ENCODE results near the gene NLRP10. TPM values are rescaled to one million over a fixed set of nuclear protein-coding genes. Genes with fewer than 3 reads are reported as not detected.
A peak's percentile ranks its signal among the peaks of the same experiment; 100 is the strongest.

NLRP10 gene, protein sequence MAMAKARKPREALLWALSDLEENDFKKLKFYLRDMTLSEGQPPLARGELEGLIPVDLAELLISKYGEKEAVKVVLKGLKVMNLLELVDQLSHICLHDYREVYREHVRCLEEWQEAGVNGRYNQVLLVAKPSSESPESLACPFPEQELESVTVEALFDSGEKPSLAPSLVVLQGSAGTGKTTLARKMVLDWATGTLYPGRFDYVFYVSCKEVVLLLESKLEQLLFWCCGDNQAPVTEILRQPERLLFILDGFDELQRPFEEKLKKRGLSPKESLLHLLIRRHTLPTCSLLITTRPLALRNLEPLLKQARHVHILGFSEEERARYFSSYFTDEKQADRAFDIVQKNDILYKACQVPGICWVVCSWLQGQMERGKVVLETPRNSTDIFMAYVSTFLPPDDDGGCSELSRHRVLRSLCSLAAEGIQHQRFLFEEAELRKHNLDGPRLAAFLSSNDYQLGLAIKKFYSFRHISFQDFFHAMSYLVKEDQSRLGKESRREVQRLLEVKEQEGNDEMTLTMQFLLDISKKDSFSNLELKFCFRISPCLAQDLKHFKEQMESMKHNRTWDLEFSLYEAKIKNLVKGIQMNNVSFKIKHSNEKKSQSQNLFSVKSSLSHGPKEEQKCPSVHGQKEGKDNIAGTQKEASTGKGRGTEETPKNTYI
- not detected for total RNA-seq
- polyA plus RNA-seq = not detected
- 0 reads per million in 6 experiments for total RNA-seq

DNA sequence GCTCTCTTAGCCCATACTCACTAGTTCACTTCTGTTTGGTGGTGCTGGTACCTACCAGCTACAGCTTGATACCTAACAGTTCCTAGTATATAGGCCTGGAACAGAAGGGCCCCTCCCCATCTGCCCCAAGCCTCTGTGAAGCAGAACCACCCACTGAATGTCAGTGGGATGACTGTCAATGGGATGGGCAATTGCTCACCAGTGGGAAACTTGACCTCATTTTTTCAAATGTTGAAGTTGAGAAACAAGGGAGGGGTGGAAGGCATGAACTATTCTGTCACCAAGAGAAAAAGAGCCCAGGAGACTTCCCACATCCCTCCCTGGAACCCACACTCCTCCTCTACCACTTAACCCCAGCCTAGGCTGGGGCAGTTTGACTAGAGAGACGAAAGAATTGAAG is at the start of gene NLRP10:
TSS of gene NLRP10 (minus strand) at position 62 of the 400 bp plus-strand sequence. CDS start 1,952 bp downstream, outside the sequence.
- POLR2A ChIA-PET = no interaction called here

DNA sequence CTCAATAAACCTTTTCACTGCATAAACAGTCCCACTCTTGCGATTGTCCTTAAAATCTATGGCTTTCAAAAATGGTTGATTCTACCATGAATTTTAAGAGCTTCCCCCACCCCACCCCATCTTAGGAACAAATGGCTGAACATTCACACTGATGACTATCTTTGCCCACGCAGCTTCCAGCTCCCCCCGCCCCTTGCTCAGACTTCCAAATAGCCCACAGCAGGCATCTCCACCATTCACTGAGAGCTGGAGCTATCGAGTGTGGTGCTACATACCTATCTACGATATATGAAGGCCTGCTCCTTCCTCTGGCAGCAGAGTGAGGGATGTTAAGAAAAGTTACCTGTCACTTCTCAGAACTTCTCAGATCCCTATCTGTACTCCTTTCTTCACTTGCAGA is 48.6 kb upstream of the NLRP10 start:
- no peaks in the 10 kb centered on the region for H3K9me3 Mint-ChIP-seq
- H3K27me3 Mint-ChIP-seq = peaks cover 28 to 84% (median 38%) of the 10 kb centered on the region in 5 donors
- DNase-seq = no peak
- POLR2A ChIA-PET = no interaction called here
- H3K4me3 Mint-ChIP-seq = no peak overlapping the region
- H3K27ac Mint-ChIP-seq = peak overlapping the region in 1 of 10 donors; percentile 60
- ATAC-seq = no peak
- H3K36me3 Mint-ChIP-seq = no peaks in the 10 kb centered on the region
- peaks cover 4 to 7% (median 6%) of the 10 kb centered on the region in 4 donors for H3K4me1 Mint-ChIP-seq

More for the DNA sequence above, at the start of gene NLRP10:
- DNase-seq (no peak), ATAC-seq (no peak)
- no peaks in the 10 kb centered on the region for H3K36me3 Mint-ChIP-seq
- H3K4me1 Mint-ChIP-seq = no peaks in the 10 kb centered on the region
- H3K27me3 Mint-ChIP-seq = peaks cover 14 to 42% (median 24%) of the 10 kb centered on the region in 5 donors
- no peaks in the 10 kb centered on the region for H3K9me3 Mint-ChIP-seq
- no peak within 1 kb of the TSS for H3K4me3 Mint-ChIP-seq
- no peak within 1 kb of the TSS for H3K27ac Mint-ChIP-seq

DNA sequence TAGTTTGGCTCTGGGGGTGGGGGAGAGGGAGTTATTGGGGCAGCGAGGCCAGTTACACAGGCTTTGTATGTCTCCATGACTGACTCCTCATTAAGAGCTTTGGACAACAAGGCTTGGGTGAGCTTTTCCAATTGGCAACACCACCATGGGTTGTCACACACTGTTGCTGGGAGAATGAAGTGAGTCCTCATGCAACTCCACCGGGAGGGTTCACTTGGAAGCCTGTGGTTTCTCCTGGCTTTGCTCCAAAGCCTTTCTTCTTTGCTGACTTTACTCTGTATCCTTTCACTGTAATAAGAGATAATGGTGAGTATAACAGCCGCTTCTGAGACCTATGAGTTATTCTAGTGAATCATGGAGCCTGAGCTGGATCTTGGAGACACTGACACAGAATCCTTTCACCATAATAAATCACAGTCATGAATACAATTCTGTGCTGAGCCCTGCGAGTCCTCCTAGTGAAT is 46.8 kb upstream of the NLRP10 start:
- Mint-ChIP-seq H3K27me3 (peaks cover 21 to 65% (median 27%) of the 10 kb centered on the region in 5 donors), H3K36me3 (no peaks in the 10 kb centered on the region), H3K27ac (no peak overlapping the region), H3K4me1 (no peaks in the 10 kb centered on the region), H3K4me3 (no peak overlapping the region), H3K9me3 (no peaks in the 10 kb centered on the region)
- POLR2A ChIA-PET = no interaction called here
- no peak for DNase-seq
- no peak for ATAC-seq

DNA sequence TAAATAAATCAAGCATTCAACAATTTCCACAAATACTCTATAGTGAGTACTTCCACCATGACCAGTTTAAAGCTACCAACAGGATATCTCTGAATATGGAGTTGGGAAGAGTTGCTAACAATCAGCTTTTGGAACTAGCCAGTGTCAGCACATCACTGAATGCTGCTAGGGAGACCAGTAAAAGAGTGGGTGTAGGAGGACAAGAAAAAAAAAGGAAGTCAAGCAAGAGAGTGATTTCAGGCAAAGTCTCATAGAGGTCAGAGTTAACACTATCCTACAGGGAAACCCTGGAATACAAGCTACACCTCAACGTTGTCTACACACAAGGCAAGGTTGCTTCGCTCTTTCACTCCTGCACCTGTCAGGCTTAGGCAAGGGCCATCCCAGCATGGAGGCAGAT is 46.1 kb upstream of the NLRP10 start:
- DNase-seq = no peak
- Mint-ChIP-seq H3K27me3 (peaks cover 18 to 59% (median 24%) of the 10 kb centered on the region in 5 donors), H3K9me3 (no peaks in the 10 kb centered on the region), H3K27ac (no peak overlapping the region), H3K4me3 (no peak overlapping the region), H3K36me3 (no peaks in the 10 kb centered on the region), H3K4me1 (no peaks in the 10 kb centered on the region)
- POLR2A ChIA-PET = no interaction called here
- no peak for ATAC-seq

DNA sequence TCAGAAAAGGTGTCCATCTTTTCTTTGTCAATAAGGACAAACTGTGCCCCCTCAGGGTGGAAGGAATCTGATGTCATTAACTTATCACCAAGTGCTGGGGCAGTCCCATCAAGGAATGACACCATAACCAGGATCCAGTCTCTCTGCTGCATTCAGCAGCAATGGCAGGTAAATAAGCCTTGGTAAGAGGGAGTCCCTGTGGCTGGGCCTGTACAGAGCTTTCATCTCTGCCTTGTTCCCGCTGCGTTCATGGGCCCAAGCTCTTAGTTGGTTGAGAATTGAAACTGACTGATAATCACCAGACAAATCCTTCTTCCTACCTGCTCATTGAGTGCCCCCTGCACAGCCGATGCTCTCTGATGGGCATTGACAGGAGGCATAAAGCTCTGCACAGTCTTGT is 44.6 kb upstream of the NLRP10 start:
- no peak for DNase-seq
- no peak overlapping the region for H3K27ac Mint-ChIP-seq
- POLR2A ChIA-PET = no interaction called here

DNA sequence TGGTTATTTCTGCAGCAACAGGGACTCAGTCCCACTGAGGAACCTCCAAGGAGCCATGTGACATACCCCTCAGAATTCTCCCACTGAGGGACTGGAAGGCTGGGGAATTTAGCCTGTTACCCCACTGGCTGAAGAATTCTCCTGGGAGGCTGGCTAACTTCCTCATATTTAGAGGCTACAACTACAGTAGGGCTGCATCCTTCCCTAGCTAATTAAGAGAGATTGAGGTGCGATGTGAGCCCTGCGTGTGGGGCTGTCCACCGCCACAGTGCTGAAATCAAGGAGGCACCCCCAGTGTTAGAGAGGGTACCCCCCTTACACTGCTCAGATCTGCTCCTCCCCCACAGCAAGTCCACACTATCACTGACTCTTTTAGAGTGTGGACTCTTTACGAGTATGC is 43.0 kb upstream of the NLRP10 start:
- ATAC-seq (no peak), DNase-seq (no peak)
- no peak overlapping the region for H3K4me3 Mint-ChIP-seq
- H3K27me3 Mint-ChIP-seq = peaks cover 8 to 32% (median 11%) of the 10 kb centered on the region in 5 donors
- H3K36me3 Mint-ChIP-seq = no peaks in the 10 kb centered on the region
- H3K4me1 Mint-ChIP-seq = peaks cover 0 to 2% (median 0%) of the 10 kb centered on the region in 4 donors
- peaks cover 0 to 2% (median 0%) of the 10 kb centered on the region in 9 donors for H3K9me3 Mint-ChIP-seq
- POLR2A ChIA-PET = no interaction called here
- no peak overlapping the region for H3K27ac Mint-ChIP-seq

More for the DNA sequence above, 44.6 kb upstream of the NLRP10 start:
- H3K9me3 Mint-ChIP-seq = no peaks in the 10 kb centered on the region
- H3K36me3 Mint-ChIP-seq = no peaks in the 10 kb centered on the region
- ATAC-seq = no peak
- H3K4me1 Mint-ChIP-seq = no peaks in the 10 kb centered on the region
- H3K27me3 Mint-ChIP-seq = peaks cover 13 to 44% (median 16%) of the 10 kb centered on the region in 5 donors
- H3K4me3 Mint-ChIP-seq = no peak overlapping the region

DNA sequence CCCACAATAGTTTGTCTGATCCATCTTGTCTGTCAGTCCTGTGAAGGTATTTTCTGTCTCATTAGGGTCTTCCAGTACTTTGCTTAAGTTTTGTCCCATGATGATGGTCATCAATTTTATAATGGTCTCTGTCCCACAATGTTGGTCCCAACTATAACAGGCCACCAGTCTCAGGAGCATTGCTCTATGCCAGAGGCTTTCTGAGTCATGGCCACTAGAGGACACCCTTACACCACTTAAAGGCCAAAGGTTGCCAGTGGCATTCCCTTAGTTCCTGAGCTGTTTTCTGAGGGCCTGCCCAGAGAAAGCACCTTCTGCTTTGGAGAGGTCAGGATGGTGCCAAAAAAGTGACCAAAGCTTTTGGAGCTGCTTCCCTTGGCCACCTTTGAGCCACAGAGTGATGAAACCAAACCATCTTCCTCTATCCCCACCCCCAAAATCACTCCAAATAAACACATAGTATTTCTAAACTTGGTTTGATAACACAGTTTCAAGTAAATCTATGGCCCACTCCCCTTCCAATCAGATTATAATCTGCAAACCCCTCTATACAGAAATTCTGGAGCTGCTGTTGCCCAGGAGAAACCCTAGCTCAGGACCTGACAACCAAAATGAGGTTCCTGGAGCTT is 41.2 kb upstream of the NLRP10 start:
- DNase-seq (peak in 6 of 10 donors; percentile 14 to 31 (median 29)), ATAC-seq (peak; percentile 54 to 78)
- POLR2A ChIA-PET = no interaction called here

DNA sequence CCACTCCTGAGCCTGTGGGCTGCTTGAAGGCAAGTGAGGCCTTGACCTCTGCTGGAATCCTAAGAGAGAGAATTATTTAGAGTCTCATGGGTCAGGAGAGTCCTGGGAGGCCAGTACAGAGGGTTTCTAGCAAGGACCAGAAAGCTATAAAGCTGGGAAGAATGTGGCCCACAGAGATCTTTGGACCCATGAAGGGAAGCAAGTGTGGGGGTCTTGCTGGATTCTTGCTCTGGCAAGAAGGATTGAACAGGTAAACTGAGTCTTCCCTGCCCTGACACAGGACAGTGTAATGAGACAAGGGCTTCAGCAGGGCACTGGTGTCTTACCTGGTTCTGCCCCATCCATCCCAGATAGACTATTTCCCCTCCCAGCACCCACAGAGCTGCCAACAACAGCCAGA is 40.3 kb upstream of the NLRP10 start:
- H3K36me3 Mint-ChIP-seq = peaks cover 0 to 5% (median 3%) of the 10 kb centered on the region in 3 donors
- peaks cover 0 to 2% (median 0%) of the 10 kb centered on the region in 4 donors for H3K4me1 Mint-ChIP-seq
- H3K27ac Mint-ChIP-seq = no peak overlapping the region
- POLR2A ChIA-PET = no interaction called here
- no peak for ATAC-seq
- peaks cover 6 to 11% (median 6%) of the 10 kb centered on the region in 5 donors for H3K27me3 Mint-ChIP-seq
- no peak for DNase-seq
- H3K4me3 Mint-ChIP-seq = peak overlapping the region in 1 of 10 donors; percentile 19
- H3K9me3 Mint-ChIP-seq = peaks cover 0 to 2% (median 0%) of the 10 kb centered on the region in 9 donors

More for the DNA sequence above, 41.2 kb upstream of the NLRP10 start:
- Mint-ChIP-seq H3K36me3 (peaks cover 0 to 3% (median under 1%) of the 10 kb centered on the region in 3 donors), H3K27ac (no peak overlapping the region), H3K4me3 (no peak overlapping the region), H3K4me1 (peaks cover 0 to 2% (median 0%) of the 10 kb centered on the region in 4 donors), H3K9me3 (peaks cover 0 to 2% (median 0%) of the 10 kb centered on the region in 9 donors), H3K27me3 (peaks cover 6 to 18% (median 10%) of the 10 kb centered on the region in 5 donors)

DNA sequence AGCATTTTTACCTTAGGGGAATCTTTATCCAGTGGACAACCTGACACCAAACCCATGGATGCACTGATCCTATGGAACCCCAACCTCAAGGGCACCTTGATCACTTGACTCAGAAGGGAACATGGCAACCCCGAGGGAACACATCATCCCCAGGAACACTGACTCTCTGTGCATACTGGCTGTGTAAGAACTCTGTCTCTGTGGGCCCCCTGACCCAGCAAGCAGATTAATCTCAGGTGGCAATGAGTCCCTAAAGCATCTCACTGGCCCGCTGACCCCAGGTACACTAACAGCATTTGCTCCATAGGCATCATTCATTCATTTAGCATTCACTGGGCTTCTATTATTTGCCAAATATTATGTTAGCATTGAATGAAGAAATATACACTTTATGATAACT is 38.8 kb upstream of the NLRP10 start:
- peaks cover 0 to 2% (median 0%) of the 10 kb centered on the region in 4 donors for H3K4me1 Mint-ChIP-seq
- POLR2A ChIA-PET = no interaction called here
- H3K27me3 Mint-ChIP-seq = peaks cover 0 to 3% (median 0%) of the 10 kb centered on the region in 5 donors
- no peak for DNase-seq
- ATAC-seq = no peak
- H3K4me3 Mint-ChIP-seq = no peak overlapping the region
- H3K27ac Mint-ChIP-seq = no peak overlapping the region
- peaks cover 0 to 19% (median 3%) of the 10 kb centered on the region in 3 donors for H3K36me3 Mint-ChIP-seq
- peaks cover 0 to 2% (median 0%) of the 10 kb centered on the region in 9 donors for H3K9me3 Mint-ChIP-seq

DNA sequence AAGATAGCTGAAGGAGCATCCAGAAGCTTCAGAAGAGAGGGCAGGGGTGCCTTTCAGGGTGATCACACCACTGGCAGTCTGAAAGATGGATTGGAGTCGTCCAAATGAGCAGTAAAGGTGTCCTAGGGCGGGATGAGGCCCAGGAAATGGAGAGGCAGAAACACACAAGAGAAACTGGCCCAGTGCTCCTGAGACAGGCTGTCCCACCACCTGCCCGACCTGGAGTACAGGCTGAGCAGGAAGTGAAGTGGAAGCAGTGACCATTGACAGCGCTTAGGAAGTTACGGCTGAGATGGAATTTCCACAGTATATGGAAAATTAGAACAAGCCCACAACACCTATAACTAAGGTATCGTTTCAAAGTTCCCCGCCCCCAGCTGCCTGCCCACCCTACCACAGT is 37.9 kb upstream of the NLRP10 start:
- DNase-seq (no peak), ATAC-seq (no peak)
- Mint-ChIP-seq H3K27ac (peak overlapping the region in 3 of 10 donors; percentile 31 to 68 (median 42)), H3K9me3 (peaks cover 0 to 2% (median 0%) of the 10 kb centered on the region in 9 donors), H3K36me3 (peaks cover 2 to 27% (median 5%) of the 10 kb centered on the region in 3 donors), H3K4me1 (peaks cover 0 to 2% (median 0%) of the 10 kb centered on the region in 4 donors), H3K4me3 (no peak overlapping the region), H3K27me3 (no peaks in the 10 kb centered on the region)
- POLR2A ChIA-PET = interaction anchor here (1.3 kb wide), 1 partner anchor 16 kb away, joined by 3 read pairs; the partner anchor contains the start of gene EIF3F

DNA sequence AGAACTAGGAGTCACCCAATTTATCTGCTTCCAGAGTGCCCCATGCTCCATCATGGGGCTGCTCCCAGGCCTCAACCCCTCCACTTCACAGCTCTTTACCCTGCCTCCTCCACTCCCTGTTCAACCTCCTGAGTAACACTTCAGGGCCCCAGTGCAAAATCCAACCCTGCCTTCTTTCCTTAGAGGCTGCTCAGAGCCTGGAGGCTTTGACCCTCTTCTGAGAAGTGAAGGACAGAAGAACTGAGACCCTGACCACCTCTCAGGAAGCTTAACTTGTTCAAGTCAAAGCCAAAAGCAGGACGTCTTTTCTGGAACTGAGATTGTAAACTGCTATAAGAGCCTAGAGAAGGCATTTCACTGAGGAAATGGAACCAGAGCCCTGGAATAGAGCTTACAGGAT is 37.4 kb upstream of the NLRP10 start:
- POLR2A ChIA-PET = interaction anchor here (1.3 kb wide), 1 partner anchor 16 kb away, joined by 3 read pairs; the partner anchor contains the start of gene EIF3F
- H3K36me3 Mint-ChIP-seq = peaks cover 4 to 32% (median 8%) of the 10 kb centered on the region in 3 donors
- H3K4me1 Mint-ChIP-seq = peaks cover 0 to 2% (median 0%) of the 10 kb centered on the region in 4 donors
- H3K27me3 Mint-ChIP-seq = no peaks in the 10 kb centered on the region
- no peak for DNase-seq
- no peak for ATAC-seq
- H3K27ac Mint-ChIP-seq = no peak overlapping the region
- H3K4me3 Mint-ChIP-seq = no peak overlapping the region
- H3K9me3 Mint-ChIP-seq = peaks cover 0 to 2% (median 0%) of the 10 kb centered on the region in 9 donors

DNA sequence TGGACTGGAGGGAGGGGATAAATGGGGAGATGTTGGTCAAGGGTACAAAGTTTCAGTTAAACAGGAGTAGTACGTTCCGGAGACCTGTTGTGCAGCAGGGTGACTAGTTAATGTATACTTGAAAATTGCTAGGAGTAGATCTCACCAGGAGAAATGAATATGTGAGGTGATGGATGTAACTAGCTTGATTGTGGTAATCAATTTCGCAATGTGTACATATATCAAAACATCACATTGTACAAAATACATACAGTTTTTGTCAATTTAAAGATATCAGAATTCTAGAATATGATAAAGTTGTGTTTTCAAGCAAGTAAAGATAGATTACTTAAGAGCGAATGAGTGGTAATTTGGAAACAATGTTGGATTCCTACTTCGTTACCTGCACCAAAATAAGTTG is 35.1 kb upstream of the NLRP10 start:
- peaks cover 13 to 55% (median 29%) of the 10 kb centered on the region in 3 donors for H3K36me3 Mint-ChIP-seq

More for the DNA sequence above, 35.1 kb upstream of the NLRP10 start:
- POLR2A ChIA-PET = no interaction called here
- Mint-ChIP-seq H3K27me3 (no peaks in the 10 kb centered on the region), H3K9me3 (peaks cover 0 to 2% (median 0%) of the 10 kb centered on the region in 9 donors), H3K4me1 (peaks cover 0 to 4% (median under 1%) of the 10 kb centered on the region in 4 donors), H3K27ac (peak overlapping the region in 1 of 10 donors; percentile 5), H3K4me3 (no peak overlapping the region)
- DNase-seq (no peak), ATAC-seq (no peak)

Measured in naive thymus-derived CD8-positive, alpha-beta T cell (primary cell).